Adrenal gland (tissue), 12 donors: ENCODE data around the gene CA10. TPM values are rescaled to one million over a fixed set of nuclear protein-coding genes. Genes with fewer than 3 reads are reported as not detected.

Experiments used
- DNase-seq, 7 donors: peaks; one replicate each; pipeline ENCODE4 v3.0.0-alpha.2; 2019 to 2020
- H3K27ac ChIP-seq, 5 donors: fragments of 200-600 bp; sonication (generic) in 4 of 5; 1 replicate in 3 of 5; 2 replicates in 2 of 5; pipeline versions ENCODE4 v1.5.1 to v1.8.0; 2016 to 2020; ENCODE audit warnings: mild to moderate bottlenecking in 1 of 5
- H3K27me3 ChIP-seq: fragments of 200-600 bp; 2 replicates; pipeline ENCODE4 v1.8.0; 2021
- H3K36me3 ChIP-seq, 2 donors: fragments of 200-600 bp; replicated peaks in 1 of 2; 1 replicate in 1 of 2; 2 replicates in 1 of 2; pipeline versions ENCODE4 v1.5.1 to v1.8.0; 2018 to 2022
- H3K4me1 ChIP-seq, 2 donors: fragments of 200-600 bp; replicated peaks in 1 of 2; 1 replicate in 1 of 2; 2 replicates in 1 of 2; pipeline versions ENCODE4 v1.5.1 to v1.8.0; 2018 to 2021
- H3K4me3 ChIP-seq, 4 donors: fragments of 200-600 bp; sonication (generic) in 3 of 4; one replicate each; pipeline ENCODE4 v1.5.1; 2016 to 2018
- H3K9me3 ChIP-seq, 3 donors: fragments of 200-600 bp; sonication (generic) in 1 of 3; replicated peaks in 1 of 3; 1 replicate in 2 of 3; 2 replicates in 1 of 3; pipeline versions ENCODE4 v1.5.1 to v1.8.0; 2016 to 2021
- POLR2A ChIP-seq, 2 donors: fragments of 450-650 bp; IDR thresholded peaks; one replicate each; pipeline ENCODE4 v1.6.1; 2017; ENCODE audit warnings: antibody characterized with exemption in 2 of 2, mild to moderate bottlenecking in 2 of 2, moderate library complexity in 1 of 2
- WGBS, 4 donors: extraction: QIAGEN DNeasy Blood & Tissue Kit in 2 of 4; methylation state at CpG; one replicate each; pipeline versions ENCODE4 v1.1.5 to v1.1.7; 2013 to 2017; 5-methylcytosine and 5-hydroxymethylcytosine counted together
- intact Hi-C, 2 donors: fragments of 100-400 bp; cut with DNase I; formaldehyde crosslinking; loops; one replicate each; pipeline versions ENCODE4 v1.14.1 to v1.15.0; 2022 to 2023
- polyA plus RNA-seq, 3 donors: library from polyadenylated mRNA; stranded (reverse); fragments of 200-250 nt in 2 of 3; fragments of 350-450 nt in 1 of 3; fragmentation: Illumina TruSeq in 1 of 3; extraction: RNeasy Lipid Tissue Mini Kit (QIAGEN cat#74804) in 1 of 3; gene quantifications; one replicate each; pipeline ENCODE4 v1.2.3, GENCODE V29; 2013 to 2014
- total RNA-seq, 9 donors: library from RNA; depleted of rRNA in 4 of 9; stranded (reverse); fragments of >200 nt in 4 of 9; fragments of 120-200 nt in 1 of 9; fragmentation: NEBNext Ultra II Directional in 1 of 9; extraction: Animal tissue kit (Norgen Biotek cat#: 25700) in 1 of 9; gene quantifications; one replicate each; pipeline versions ENCODE4 v1.1.0 to v1.2.4, GENCODE V29; 2013 to 2023
- TF ChIP-seq, protein P1 (sequence below), 6 experiments: fragments of 450-650 bp in 4 of 6; fragments of 200-600 bp in 2 of 6; sonication (generic) in 1 of 6; IDR thresholded peaks; 1 replicate in 5 of 6; 2 replicates in 1 of 6; pipeline versions ENCODE4 v1.5.1 to v1.8.0; 2016 to 2021; ENCODE audit warnings: antibody characterized with exemption in 6 of 6, mild to moderate bottlenecking in 2 of 6, moderate library complexity in 1 of 6
- donor health status: healthy with polysubstance abuse.
- donor health status: Bipolar disorder and iron deficiency.
- donor health status: DM: yes; HTN: yes; CAD: no.
- donor health status: DM: no; HTN: no; CAD: no.
- donor health status: DM: no; HTN: no; CAD: no.
- donor health status: DM: yes; HTN: yes; CAD: no.

CA10 gene
- total and polyA plus RNA-seq, 12 donors: 0.27 to 3.1 (median 2.5) TPM; not detected in 5

DNA sequence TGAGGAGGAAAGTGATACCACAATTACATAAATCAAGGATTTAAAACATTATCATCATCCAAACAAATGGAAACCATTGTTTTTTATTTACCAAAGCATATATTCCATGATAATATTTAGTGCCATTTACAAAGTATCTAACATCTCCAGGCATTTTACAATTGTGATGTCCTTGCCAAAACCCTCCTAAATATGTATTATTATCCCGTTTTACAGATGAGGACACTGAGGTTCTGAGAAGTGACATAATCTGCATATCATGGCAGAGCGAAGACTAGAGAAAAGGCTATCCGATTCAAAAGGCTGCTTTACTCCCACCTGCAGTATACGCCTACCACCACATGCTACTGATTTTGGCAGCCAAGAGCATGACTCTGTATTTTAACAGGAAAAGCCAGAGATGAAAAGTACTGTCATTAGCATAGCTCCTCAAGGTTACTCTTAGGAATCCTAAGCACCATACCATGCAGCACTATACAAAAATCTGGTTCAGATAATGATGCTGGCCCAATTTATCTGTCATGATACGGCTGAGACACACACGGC lies 301.4 kb downstream of the CA10 start:
- Histone ChIP-seq H3K4me1 (no peaks in the 10 kb centered on the region), H3K27ac (no peak overlapping the region), H3K27me3 (no peaks in the 10 kb centered on the region), H3K9me3 (no peaks in the 10 kb centered on the region), H3K4me3 (no peak overlapping the region), H3K36me3 (no peaks in the 10 kb centered on the region)
- DNase-seq: no peak
- intact Hi-C loops: no loop called here
- WGBS, 4 donors: 60 to 66% (median 65%) methylated on average over 6 of the region's 6 CpGs
- TF ChIP-seq POLR2A (IDR thresholded peaks at IDR 0.05): no peak

DNA sequence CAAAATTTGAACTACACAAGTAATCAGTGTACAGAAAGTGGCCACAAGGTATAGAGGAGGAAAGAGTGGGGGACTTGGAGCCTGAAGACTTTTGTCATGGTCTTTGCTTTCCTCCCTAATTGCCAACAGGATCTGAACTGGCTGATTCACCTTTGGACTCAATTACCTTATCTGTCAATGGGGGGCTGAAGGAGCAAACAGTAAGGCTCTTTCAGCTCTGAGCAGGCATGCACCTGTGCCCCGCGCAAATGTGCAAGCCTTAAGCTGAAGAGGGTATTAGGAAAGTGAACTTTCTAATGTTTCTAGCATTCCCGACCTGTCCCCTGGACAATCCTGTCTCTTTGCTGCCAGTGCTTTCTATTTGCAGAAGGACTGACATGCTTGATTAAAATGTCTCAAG lies 302.7 kb downstream of the CA10 start:
- DNase-seq: no peak
- no peak for TF ChIP-seq POLR2A (IDR thresholded peaks at IDR 0.05)
- TF ChIP-seq, protein P1, sequence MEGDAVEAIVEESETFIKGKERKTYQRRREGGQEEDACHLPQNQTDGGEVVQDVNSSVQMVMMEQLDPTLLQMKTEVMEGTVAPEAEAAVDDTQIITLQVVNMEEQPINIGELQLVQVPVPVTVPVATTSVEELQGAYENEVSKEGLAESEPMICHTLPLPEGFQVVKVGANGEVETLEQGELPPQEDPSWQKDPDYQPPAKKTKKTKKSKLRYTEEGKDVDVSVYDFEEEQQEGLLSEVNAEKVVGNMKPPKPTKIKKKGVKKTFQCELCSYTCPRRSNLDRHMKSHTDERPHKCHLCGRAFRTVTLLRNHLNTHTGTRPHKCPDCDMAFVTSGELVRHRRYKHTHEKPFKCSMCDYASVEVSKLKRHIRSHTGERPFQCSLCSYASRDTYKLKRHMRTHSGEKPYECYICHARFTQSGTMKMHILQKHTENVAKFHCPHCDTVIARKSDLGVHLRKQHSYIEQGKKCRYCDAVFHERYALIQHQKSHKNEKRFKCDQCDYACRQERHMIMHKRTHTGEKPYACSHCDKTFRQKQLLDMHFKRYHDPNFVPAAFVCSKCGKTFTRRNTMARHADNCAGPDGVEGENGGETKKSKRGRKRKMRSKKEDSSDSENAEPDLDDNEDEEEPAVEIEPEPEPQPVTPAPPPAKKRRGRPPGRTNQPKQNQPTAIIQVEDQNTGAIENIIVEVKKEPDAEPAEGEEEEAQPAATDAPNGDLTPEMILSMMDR (IDR thresholded peaks at IDR 0.05): no peak
- intact Hi-C loops: no loop called here
- no peaks in the 10 kb centered on the region for H3K36me3 ChIP-seq
- no peaks in the 10 kb centered on the region for H3K9me3 ChIP-seq
- H3K27ac ChIP-seq: no peak overlapping the region
- no peaks in the 10 kb centered on the region for H3K4me1 ChIP-seq
- H3K27me3 ChIP-seq: no peaks in the 10 kb centered on the region
- WGBS, 4 donors: 75 to 88% (median 77%) methylated on average over 3 of the region's 3 CpGs
- no peak overlapping the region for H3K4me3 ChIP-seq

DNA sequence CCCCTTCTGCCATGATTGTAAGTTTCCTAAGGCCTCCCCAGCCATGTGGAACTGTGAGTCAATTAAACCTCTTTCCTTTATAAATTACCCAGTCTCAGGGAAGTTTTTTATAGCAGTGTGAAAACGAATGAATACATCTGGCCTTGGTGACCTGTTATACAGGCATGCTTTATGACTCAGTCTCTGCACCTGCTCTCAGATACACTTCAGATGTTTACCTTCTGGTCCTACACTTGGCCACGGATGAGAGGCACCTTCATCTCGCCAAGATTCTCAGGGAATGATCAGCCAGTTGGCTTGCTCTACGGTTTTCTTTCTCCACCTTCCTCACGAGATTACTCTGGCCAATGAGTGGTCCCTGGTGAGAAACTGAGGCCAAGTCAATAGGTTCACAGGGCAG lies 304.7 kb downstream of the CA10 start:
- H3K36me3 ChIP-seq: no peaks in the 10 kb centered on the region
- intact Hi-C loops: no loop called here
- TF ChIP-seq, protein P1 (IDR thresholded peaks at IDR 0.05): no peak
- TF ChIP-seq POLR2A (IDR thresholded peaks at IDR 0.05): no peak
- WGBS, 4 donors: 47 to 64% (median 56%) methylated on average over 5 of the region's 5 CpGs
- no peak overlapping the region for H3K4me3 ChIP-seq
- no peak overlapping the region for H3K27ac ChIP-seq
- H3K4me1 ChIP-seq: no peaks in the 10 kb centered on the region
- no peaks in the 10 kb centered on the region for H3K9me3 ChIP-seq
- DNase-seq: no peak
- H3K27me3 ChIP-seq: no peaks in the 10 kb centered on the region

DNA sequence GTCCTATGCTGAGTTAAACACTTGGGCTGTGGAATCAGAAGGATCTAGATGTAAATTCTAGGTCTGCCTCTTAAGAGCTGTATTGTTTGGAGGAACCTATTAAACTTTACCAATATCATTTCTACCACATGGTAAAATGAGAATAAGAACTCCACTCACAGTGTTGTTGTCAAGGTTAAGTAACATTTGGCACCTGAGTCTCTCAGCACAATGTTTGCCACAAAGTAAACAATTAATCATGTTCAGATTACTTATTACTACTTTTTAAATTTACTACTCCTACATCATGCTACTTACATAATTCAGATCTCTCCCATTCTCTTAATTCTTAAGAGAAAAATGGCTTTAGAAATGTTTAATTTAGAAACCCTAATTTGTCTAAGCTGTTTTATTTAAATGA lies 305.9 kb downstream of the CA10 start:
- H3K27me3 ChIP-seq: no peaks in the 10 kb centered on the region
- TF ChIP-seq, protein P1 (IDR thresholded peaks at IDR 0.05): no peak
- TF ChIP-seq POLR2A (IDR thresholded peaks at IDR 0.05): no peak
- no peaks in the 10 kb centered on the region for H3K9me3 ChIP-seq
- DNase-seq: no peak
- no peak overlapping the region for H3K4me3 ChIP-seq
- no peak overlapping the region for H3K27ac ChIP-seq
- intact Hi-C loops: no loop called here
- H3K36me3 ChIP-seq: no peaks in the 10 kb centered on the region
- no peaks in the 10 kb centered on the region for H3K4me1 ChIP-seq

DNA sequence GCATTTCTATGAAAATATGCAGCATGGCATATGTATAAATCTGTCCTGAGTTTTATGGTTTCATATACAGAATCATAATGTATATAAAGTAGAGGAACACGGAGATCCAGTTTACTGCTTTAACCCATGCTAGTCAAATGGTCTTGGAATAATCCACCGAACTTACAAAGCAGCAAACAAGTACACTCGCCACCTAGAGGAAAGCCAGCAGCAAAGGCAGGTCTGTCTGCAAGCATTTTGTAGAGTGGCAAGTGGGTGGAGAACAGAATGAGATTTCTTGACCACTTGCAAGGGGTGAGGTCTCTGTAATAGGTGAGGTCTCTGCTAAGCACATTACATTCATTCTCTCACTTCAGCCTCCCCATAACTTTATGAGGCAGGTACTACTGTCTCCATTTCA lies 308.3 kb downstream of the CA10 start:
- TF ChIP-seq, protein P1 (IDR thresholded peaks at IDR 0.05): no peak
- TF ChIP-seq POLR2A (IDR thresholded peaks at IDR 0.05): no peak
- intact Hi-C loops: no loop called here
- Histone ChIP-seq H3K4me1 (no peaks in the 10 kb centered on the region), H3K4me3 (no peak overlapping the region), H3K9me3 (no peaks in the 10 kb centered on the region), H3K27ac (no peak overlapping the region), H3K27me3 (no peaks in the 10 kb centered on the region), H3K36me3 (no peaks in the 10 kb centered on the region)
- WGBS, 4 donors: 33 to 40% (median 36%) methylated on average over 3 of the region's 3 CpGs
- no peak for DNase-seq
